Muscle layer of colon (tissue), 2 donors: ENCODE results near the gene ESPL1.
A peak's percentile ranks its signal among the peaks of the same experiment; 100 is the strongest.

ENCODE experiments used
- H3K27ac ChIP-seq: one replicate; pipeline ENCODE4 v1.7.0; 2013; ENCODE audit warnings: low read depth, mild to moderate bottlenecking, low read length, moderate library complexity
- H3K27me3 ChIP-seq, 2 donors: one replicate each; pipeline ENCODE4 v1.7.0; 2013; ENCODE audit warnings: low read length in 2 of 2, mild to moderate bottlenecking in 2 of 2; ENCODE audit not compliant: insufficient read depth in 2 of 2, control insufficient read depth in 1 of 2
- H3K36me3 ChIP-seq: one replicate; pipeline ENCODE4 v1.7.0; 2013; ENCODE audit warnings: mild to moderate bottlenecking, low read length; ENCODE audit not compliant: insufficient read depth
- H3K4me1 ChIP-seq: one replicate; pipeline ENCODE4 v1.7.0; 2013; ENCODE audit warnings: mild to moderate bottlenecking, low read length; ENCODE audit not compliant: insufficient read depth
- H3K4me3 ChIP-seq, 2 donors: one replicate each; pipeline ENCODE4 v1.7.0; 2013; ENCODE audit warnings: low read length in 2 of 2, low read depth in 1 of 2, mild to moderate bottlenecking in 1 of 2, moderate library complexity in 1 of 2
- H3K9ac ChIP-seq: one replicate; pipeline ENCODE4 v1.7.0; 2013; ENCODE audit warnings: low read length
- H3K9me3 ChIP-seq: one replicate; pipeline ENCODE4 v1.7.0; 2013; ENCODE audit warnings: mild to moderate bottlenecking, low read length
- donor health status: abdominal sarcoma.
- donor health status: Adenocarcinoma of cecum.

The ESPL1 gene

DNA sequence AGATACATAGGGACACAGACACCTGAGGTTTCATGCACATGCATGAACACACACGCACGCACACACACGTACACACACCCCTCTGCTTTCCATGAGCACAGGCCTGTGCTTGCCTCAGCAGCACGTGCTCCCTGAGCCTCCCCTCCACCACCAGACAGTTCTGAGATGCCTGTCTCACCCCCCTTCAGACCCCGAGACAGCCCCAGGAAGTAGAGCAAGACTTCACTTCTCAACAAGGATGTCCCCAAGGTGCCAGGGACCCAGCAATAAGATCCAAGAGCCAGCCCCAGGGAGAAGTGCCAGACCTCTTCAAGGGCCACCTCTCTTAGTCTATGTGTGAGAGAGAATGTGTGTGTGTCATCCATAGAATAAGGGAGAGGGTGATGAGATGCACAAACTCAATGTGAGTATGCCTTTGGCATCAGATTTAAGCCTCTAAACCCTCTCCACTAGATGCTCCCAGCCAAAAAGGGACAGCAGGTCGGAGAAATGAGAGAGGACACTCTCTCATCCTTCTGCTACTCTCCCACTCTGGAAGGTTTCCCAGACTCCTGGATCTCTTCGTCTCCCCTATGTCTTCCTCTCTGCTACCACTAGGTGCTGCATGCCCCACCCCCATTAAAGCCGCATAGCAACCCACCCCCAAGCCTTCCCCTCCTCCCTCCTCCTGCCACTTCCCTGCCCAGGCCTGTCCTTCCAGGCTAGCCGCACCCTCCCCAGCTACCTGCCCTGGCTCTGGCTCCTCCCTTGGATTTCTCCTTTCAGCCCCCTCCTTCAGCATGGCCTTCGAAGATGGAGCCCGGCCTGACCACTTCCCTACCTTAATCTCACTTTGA is 43.8 kb upstream of the ESPL1 start:
- H3K36me3 ChIP-seq = peaks cover 10% of the 10 kb centered on the region
- H3K27me3 ChIP-seq = no peaks in the 10 kb centered on the region
- no peaks in the 10 kb centered on the region for H3K9me3 ChIP-seq
- H3K4me3 ChIP-seq = peak overlapping the region in 1 of 2 donors; percentile 16
- peak overlapping the region; percentile 100 for H3K27ac ChIP-seq
- peak overlapping the region; percentile 39 for H3K9ac ChIP-seq
- peaks cover 42% of the 10 kb centered on the region for H3K4me1 ChIP-seq

DNA sequence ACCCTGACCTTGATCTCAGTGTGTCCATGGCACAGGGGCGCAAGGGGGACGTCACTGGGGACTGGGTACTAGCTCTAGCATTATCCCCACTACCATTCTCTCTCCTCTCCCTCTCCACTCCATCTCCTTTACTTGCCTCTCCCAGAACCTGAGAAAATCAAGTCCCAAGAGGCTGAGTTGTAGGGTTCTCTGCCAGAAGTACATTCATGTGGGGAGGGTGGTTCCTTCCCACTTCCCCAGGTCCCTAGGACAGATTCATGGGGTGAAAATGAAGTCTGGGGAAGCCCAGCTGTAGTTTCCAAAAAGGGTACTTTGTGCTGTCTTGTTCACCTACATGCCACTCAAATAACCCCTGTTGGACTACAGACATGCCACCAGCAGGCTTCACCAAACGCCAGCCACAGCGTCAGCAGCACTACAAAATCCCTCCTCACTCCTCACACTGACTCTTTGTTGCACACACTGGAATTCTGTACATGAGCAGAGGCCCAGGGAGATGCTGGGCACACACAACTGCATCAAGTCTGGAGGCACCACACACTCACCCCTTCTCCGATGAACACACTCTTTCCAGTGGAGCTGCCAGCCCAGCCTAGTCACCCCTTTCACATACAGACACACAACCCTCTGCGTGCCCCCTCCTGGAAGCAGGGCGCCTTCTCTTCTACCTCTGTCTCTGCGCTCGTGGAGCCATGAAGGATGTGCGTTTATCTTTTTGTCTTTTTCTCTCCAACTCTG is 43.0 kb upstream of the ESPL1 start:
- H3K4me3 ChIP-seq = no peak overlapping the region
- no peaks in the 10 kb centered on the region for H3K27me3 ChIP-seq
- H3K9ac ChIP-seq = peak overlapping the region; percentile 34
- H3K27ac ChIP-seq = peak overlapping the region; percentile 100
- H3K4me1 ChIP-seq = peaks cover 44% of the 10 kb centered on the region
- H3K36me3 ChIP-seq = peaks cover 10% of the 10 kb centered on the region
- H3K9me3 ChIP-seq = no peaks in the 10 kb centered on the region

DNA sequence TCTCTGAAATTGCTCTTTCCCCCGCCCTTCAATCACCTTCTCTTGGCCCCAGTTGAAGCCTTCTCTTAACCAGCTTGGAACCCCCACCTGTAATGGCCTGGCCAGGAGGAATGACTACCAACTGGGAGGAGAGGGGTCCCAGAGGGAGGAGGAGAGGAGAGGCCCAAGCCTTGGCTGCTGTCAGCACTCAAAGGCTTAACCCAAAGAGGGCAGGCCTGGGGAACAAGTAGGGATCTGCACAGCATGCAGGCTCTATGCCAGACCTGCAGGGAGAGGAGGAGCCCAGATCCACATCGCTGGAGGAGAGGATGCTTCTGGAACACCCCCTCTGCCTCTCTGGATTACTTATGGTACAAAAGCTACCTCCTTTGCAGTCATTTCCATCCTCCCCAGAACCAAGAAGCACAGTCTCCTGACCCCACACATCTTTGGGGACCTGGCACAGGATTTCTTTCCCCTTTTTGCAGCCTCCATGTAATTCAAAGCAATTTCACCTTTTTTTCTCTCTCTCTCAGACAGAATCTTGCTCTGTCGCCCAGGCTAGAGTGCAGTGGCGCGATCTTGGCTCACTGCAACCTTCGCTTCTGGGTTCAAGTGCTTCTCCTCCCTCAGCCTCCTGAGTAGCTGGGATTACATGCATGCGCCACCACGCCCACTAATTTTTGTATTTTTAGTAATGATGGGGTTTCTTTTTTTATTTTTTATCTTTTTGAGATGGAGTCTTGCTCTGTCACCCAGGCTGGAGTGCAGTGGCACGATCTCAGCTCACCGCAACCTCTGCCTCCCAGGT is 42.3 kb upstream of the ESPL1 start:
- peaks cover 50% of the 10 kb centered on the region for H3K4me1 ChIP-seq
- no peak overlapping the region for H3K27ac ChIP-seq
- no peak overlapping the region for H3K4me3 ChIP-seq
- H3K36me3 ChIP-seq = peaks cover 10% of the 10 kb centered on the region
- no peaks in the 10 kb centered on the region for H3K9me3 ChIP-seq
- no peaks in the 10 kb centered on the region for H3K27me3 ChIP-seq
- H3K9ac ChIP-seq = no peak overlapping the region

DNA sequence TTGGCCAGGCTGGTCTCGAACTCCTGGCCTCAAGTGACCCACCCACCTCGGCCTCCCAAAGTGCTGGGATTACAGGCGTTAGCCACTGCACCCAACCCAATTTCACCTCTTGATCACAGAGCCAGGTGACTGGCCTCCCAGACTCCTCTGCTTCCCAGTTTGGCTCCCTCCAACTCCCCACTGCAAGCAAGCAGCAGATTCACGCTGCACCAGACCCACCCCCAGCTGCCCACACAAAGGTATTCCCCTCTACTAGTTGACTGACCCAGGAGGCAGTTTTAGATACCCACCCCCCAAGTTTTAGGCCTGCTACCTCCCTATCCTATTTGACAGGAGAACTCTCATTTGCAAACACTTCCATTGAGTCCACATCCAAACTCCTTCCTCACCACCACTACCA is 41.3 kb upstream of the ESPL1 start:
- H3K27ac ChIP-seq = no peak overlapping the region

DNA sequence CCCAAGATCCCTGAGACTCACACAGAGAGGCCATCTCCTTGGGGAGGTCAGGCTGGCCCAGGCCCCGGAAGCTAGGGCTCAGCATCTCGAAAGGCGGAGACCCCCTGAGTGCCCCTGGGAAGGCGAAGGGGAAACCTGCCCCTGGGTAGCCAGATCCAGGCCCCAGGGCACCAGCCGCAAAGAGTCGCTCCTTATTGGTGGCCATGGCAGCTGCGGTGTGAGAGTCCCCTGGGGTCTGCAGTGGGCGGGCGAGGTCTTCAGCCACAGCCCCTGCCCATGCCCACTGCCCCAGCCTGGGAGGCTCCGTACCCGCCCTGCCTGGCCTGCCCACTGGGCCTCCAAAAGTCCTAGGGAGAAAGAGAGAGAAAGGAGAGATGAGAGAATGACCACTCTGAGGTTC is 40.8 kb upstream of the ESPL1 start:
- H3K27ac ChIP-seq = no peak overlapping the region

More for the DNA sequence above, 41.3 kb upstream of the ESPL1 start:
- H3K9me3 ChIP-seq = no peaks in the 10 kb centered on the region
- H3K4me1 ChIP-seq = peaks cover 59% of the 10 kb centered on the region
- no peak overlapping the region for H3K4me3 ChIP-seq
- no peaks in the 10 kb centered on the region for H3K27me3 ChIP-seq
- no peak overlapping the region for H3K9ac ChIP-seq
- H3K36me3 ChIP-seq = peaks cover 10% of the 10 kb centered on the region

DNA sequence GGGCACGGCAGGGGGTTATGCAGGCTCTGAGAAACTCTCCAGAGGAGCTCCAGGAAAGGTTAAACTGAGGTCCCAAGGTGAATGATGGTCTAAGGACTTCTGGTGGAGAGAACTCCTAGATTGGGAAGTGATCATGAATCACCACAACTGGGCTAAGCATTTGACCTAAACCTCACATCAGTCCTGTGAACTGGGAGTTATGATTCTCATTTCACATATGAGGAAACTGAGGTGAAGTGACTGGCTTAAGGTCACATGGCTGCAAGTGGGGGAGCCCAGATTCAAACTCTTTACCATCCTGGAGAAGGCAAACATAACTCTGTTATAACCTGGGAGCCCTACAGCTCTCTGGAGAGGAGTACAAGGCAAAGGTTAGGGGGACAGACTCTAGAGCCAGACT is 40.3 kb upstream of the ESPL1 start:
- Histone ChIP-seq H3K9me3 (no peaks in the 10 kb centered on the region), H3K36me3 (peaks cover 10% of the 10 kb centered on the region), H3K27me3 (no peaks in the 10 kb centered on the region), H3K4me3 (no peak overlapping the region), H3K9ac (no peak overlapping the region), H3K27ac (no peak overlapping the region), H3K4me1 (peaks cover 55% of the 10 kb centered on the region)

More for the DNA sequence above, 40.8 kb upstream of the ESPL1 start:
- peaks cover 55% of the 10 kb centered on the region for H3K4me1 ChIP-seq
- no peak overlapping the region for H3K9ac ChIP-seq
- H3K9me3 ChIP-seq = no peaks in the 10 kb centered on the region
- H3K4me3 ChIP-seq = no peak overlapping the region
- H3K27me3 ChIP-seq = no peaks in the 10 kb centered on the region
- peaks cover 10% of the 10 kb centered on the region for H3K36me3 ChIP-seq

DNA sequence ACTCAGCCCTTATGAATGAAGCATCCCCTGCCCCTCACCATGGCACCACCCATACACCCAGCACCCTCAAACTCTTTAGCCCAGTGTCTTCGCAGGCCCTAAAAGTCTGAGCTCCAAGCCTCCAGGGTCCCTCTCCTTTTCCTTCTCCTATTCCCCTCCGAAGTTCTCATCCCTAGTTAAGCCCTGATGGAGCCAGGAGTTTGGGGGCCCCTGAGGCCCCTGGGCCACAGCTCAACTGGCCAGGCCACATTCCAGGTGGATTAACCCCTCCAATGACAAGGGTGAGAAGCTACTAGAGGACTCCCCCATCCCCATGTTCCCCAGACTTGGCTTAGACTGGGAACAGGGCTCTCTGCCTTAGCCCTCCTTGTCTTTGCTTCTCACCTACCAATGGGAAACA is 38.6 kb upstream of the ESPL1 start:
- Histone ChIP-seq H3K36me3 (peaks cover 10% of the 10 kb centered on the region), H3K27me3 (no peaks in the 10 kb centered on the region), H3K27ac (no peak overlapping the region), H3K9ac (no peak overlapping the region), H3K4me1 (peaks cover 55% of the 10 kb centered on the region), H3K9me3 (no peaks in the 10 kb centered on the region), H3K4me3 (no peak overlapping the region)

DNA sequence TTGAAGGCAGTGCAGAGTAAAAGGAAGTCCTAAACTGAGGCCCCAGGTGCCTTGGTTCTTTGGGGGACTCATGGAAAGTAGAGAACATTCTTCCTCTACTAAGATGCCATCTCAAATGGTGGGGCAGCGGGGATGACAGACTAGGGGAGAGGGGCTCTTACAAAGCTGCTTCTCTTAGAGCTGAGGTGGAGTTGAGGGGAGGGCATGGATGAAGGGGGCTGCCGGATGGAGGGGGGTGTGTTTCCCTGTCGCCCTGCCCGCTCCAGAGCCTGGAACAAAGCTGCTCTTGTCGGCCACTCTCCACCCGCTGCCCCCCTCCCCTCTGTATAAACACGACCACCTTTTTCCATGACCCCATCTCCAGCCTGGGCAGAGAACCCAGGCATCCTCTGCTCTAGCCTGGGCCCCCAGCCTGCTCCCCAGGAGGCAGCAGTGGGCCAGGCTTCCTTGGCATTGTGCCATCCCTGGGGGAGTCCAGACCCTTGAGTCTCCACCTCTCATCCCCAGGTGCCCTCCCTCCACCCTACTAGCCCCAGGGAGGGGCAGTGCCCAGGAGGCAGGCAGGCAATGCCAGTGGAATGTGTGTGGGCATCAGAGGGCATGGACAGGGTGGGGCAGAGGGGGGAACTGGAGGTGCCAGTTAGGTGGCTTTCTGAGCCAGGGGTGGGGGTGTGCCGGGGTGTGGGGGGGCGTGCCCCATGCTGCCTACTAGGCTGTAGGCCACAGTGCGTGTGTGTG is 37.8 kb upstream of the ESPL1 start:
- H3K4me1 ChIP-seq = peaks cover 53% of the 10 kb centered on the region
- peaks cover 10% of the 10 kb centered on the region for H3K36me3 ChIP-seq
- no peaks in the 10 kb centered on the region for H3K9me3 ChIP-seq
- no peak overlapping the region for H3K4me3 ChIP-seq
- H3K27ac ChIP-seq = peak overlapping the region; percentile 93
- no peaks in the 10 kb centered on the region for H3K27me3 ChIP-seq
- H3K9ac ChIP-seq = no peak overlapping the region

DNA sequence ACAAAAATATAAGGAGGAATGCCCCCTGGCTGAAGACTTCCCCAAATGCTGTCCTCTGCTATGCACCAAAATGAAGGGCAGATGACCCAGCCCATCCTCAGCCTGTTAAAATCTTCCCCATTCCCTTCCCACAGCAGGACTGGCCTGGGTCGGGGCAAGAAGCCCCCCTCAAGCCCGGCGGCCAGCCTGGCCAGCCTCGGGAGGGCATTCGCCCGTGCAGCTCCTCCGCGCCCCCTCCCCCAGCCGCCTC is 36.5 kb upstream of the ESPL1 start:
- no peaks in the 10 kb centered on the region for H3K27me3 ChIP-seq
- peaks cover 10% of the 10 kb centered on the region for H3K36me3 ChIP-seq
- peak overlapping the region; percentile 93 for H3K27ac ChIP-seq
- no peaks in the 10 kb centered on the region for H3K9me3 ChIP-seq
- H3K4me3 ChIP-seq = peak overlapping the region; percentile 70 to 80
- peaks cover 44% of the 10 kb centered on the region for H3K4me1 ChIP-seq
- H3K9ac ChIP-seq = peak overlapping the region; percentile 69

DNA sequence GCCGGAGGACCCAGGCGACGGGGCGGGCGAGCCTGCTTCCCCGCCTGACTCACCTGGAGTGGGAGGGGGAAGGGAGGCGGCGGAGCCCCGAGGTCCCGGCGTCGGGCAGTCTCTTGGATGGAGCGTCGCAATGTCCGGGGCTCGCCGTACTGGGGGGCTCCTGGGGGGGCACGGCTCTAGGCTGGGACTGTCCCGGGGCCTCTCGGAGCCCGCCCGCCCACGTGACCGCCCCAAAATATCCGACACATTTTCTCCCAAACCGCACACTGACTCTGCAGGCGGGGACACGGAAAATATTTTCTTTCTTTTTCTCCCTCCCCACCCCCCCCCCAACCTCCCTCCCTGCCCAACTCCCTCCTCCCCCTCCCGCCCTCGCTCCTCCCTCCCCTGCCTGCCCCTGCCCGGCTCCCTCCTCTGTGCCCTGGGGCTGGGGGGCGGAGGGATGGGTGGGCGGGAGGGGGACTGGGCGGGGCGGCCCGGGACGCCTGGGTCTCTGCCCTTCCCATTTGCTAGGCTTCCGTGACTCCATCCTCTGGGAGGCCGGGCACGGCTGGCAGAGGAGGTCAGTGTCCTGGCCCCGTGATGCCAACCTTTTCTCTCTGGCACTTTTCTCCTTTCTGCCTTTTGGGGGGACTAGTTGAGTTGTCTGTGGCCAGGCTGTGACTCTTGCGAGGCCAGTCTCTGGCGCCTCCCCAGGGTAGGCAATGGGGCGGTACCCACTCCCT is 36.0 kb upstream of the ESPL1 start, which contains the start of gene RARG:
TSS of gene RARG (minus strand) at position 289 of the 725 bp plus-strand sequence. CDS start 4,664 bp downstream, outside the sequence.
- H3K36me3 ChIP-seq = peaks cover 10% of the 10 kb centered on the region
- H3K9me3 ChIP-seq = no peaks in the 10 kb centered on the region
- H3K27ac ChIP-seq = peak within 1 kb of the TSS; percentile 93
- no peaks in the 10 kb centered on the region for H3K27me3 ChIP-seq
- H3K9ac ChIP-seq = peak within 1 kb of the TSS; percentile 69
- H3K4me1 ChIP-seq = peaks cover 44% of the 10 kb centered on the region
- peak within 1 kb of the TSS; percentile 70 to 80 for H3K4me3 ChIP-seq
